ENCODE data around the gene EIF5A2.

EIF5A2 gene

DNA sequence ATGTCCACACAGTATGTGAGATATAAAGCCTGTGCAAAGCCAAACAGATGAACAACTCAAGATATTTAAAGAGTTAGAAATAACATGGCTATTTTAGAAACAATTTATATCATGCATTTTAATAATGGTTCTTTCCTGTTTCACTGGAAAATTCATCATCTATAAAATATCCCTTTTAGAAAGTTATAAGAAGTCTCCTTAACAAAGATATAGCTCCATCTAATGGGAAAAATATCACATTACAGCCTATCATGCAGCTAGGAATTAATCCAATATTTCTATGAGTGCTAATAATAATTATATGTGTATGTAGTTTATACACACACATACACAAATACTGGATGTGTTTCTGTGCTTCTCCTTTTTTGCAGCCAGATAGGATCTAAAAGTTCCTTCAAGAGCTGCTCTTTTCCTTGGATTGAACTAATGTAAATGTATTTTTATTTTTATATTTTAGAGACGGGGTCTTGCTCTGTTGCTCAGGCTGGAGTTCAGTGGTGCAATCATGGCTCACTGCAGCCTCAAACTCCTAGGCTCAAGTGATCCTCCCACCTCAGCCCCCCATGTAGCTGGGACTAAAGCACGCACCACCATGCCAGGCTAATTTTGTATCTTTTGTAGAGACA is 60.0 kb downstream of the EIF5A2 start:
- no peak for DNase-seq

DNA sequence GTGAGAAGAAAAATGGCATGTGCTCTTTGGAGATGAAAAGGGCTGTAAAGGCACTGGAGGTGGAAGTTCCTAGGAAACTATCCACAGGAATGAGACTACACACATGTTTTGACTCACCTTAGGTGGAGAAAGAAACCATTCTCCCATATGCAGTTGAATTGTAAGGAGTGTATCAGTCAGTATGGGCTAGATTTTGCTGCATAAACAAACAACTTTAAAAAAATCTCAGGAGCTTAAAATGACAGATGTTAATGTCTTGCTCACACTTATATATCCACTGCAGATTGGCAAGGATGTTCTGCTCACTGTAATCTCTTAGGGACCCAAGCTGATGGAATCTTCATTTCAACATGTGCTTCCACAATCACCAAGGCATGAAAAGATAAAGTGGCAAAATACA is 64.1 kb downstream of the EIF5A2 start:
- DNase-seq: no peak

DNA sequence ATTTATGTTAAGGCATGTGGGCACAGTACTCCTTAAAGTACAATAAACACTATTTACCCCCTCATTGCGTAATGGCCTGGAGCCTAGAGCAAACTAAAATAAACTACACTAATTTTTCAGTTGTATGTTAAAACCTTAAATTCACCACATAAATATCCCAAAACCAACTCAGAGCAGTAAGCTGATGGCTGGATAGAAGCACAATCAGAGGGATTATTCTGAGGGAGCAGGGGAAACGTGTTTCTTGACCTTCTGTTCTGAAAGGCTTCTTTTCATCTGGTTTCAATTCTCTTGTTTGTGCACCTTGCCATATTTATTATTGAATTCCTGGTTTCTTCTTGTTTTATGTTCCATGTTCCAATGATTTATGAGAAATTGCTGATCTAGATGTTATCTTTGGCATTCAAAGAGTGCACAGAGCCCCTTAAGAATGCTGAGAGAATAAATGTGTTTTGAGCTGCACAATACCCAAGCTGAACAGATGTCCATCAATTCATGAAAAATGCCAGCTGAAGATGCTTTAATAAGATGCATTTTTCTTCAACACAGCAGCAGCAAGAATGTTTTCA is 68.1 kb downstream of the EIF5A2 start:
- no peak for DNase-seq

DNA sequence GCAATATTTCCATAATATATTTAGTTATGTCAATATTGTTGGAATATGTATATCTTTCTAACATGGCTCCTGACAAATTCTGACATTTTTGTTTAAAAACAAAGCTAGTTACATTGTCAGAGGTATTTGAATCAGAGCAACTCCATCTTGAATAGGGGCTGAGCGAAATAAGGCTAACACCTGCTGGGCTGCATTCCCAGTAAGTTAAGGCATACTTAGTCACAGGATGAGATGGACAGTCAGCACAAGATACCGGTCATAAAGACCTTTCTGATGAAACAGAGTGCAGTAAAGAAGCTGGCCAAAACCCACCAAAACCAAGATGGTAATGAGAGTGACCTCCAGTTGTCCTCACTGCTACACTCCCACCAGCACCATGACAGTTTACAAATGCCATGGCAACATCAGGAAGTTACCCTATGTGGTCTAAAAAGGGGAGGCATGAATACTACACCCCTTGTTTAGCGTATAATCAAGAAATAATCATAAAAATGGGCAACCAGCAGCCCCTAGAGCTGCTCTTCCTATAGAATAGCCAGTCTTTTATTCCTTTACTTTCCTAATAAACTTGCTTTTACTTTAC is 68.8 kb downstream of the EIF5A2 start:
- DNase-seq: no peak
